ENCODE data around the gene MAB21L4.

DNA sequence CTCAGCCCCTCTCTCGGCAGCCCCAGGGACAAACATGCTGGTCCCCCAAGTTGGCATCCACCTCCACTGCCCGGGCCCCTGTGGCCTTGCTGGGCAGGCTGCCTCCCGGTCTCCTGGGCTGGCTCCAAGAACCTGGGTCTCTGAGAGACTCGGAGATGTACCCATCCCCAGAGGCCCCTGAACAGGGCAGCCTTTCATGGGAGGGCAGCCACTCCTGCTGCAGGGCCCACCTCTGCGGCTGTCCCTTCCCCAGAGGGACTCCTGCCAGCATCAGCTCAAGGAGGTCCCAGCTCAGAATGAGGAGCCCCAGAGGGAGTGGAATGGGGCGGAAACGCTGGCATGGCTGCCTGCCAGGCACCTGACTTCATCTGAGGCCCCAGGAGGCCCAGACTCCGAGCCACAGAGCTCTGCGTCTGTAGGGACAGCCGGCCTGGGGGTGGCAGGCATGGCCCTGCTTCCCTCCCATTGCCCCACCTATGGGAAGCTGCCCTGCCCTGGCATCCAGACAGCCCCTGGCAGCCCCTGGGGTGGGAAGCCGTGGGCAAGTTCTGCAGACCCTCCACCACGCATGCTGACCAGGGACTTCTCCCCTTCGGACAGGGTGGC, 9.3 kb upstream of the MAB21L4 start:
- TF ChIP-seq POLR2AphosphoS5 (IDR thresholded peaks at IDR 0.05) (no peak), CTCF (IDR thresholded peaks at IDR 0.05) (no peak), POLR2A (IDR thresholded peaks at IDR 0.05) (no peak)

Measured in sigmoid colon (tissue), 4 donors.